Prostate gland (tissue), 2 donors: ENCODE measurements around the gene CCDC88B. TPM values are rescaled to one million over a fixed set of nuclear protein-coding genes. Genes with fewer than 3 reads are reported as not detected.

Source experiments
- DNase-seq: peaks from one replicate; pipeline ENCODE4 v3.0.0-alpha.2; 2019; ENCODE audit warnings: low spot score
- H3K27ac ChIP-seq, 2 donors: fragments of 200-600 bp; sonication (generic); 2 replicates each; pipeline ENCODE4 v1.5.1; 2017 to 2019
- H3K27me3 ChIP-seq: fragments of 200-600 bp; sonication (generic); replicated peaks from 2 replicates; pipeline ENCODE4 v1.5.1; 2019; ENCODE audit not compliant: insufficient read depth
- H3K36me3 ChIP-seq, 2 donors: fragments of 200-600 bp; sonication (generic); 1 replicate in 1 of 2; 2 replicates in 1 of 2; pipeline versions ENCODE4 v1.5.1 to v1.8.1; 2017 to 2019
- H3K4me1 ChIP-seq: fragments of 200-600 bp; sonication (generic); replicated peaks from 2 replicates; pipeline ENCODE4 v1.5.1; 2019
- H3K4me3 ChIP-seq, 2 donors: fragments of 200-600 bp; sonication (generic); 2 replicates each; pipeline ENCODE4 v1.5.1; 2017 to 2019
- H3K9me3 ChIP-seq: fragments of 200-600 bp; sonication (generic); 2 replicates; pipeline ENCODE4 v1.5.1; 2017
- CTCF ChIP-seq, 4 experiments: fragments of 200-600 bp in 2 of 4; fragments of 450-650 bp in 2 of 4; sonication (generic) in 2 of 4; IDR thresholded peaks; 1 replicate in 3 of 4; 2 replicates in 1 of 4; pipeline ENCODE4 v1.5.1; 2016 to 2019; ENCODE audit warnings: antibody characterized with exemption in 4 of 4, mild to moderate bottlenecking in 2 of 4, moderate library complexity in 2 of 4
- POLR2A ChIP-seq: fragments of 450-650 bp; IDR thresholded peaks from one replicate; pipeline ENCODE4 v1.6.1; 2016; ENCODE audit warnings: antibody characterized with exemption, mild to moderate bottlenecking
- POLR2AphosphoS5 ChIP-seq: sonication (generic); formaldehyde crosslinking; IDR thresholded peaks from one replicate; pipeline ENCODE4 v1.6.1; 2017; ENCODE audit warnings: antibody characterized with exemption
- WGBS: methylation state at CpG from one replicate; pipeline ENCODE4 v1.1.5; 2018; 5-methylcytosine and 5-hydroxymethylcytosine counted together
- intact Hi-C: fragments of 100-400 bp; cut with DNase I; formaldehyde crosslinking; loops from one replicate; pipeline ENCODE4 v1.14.2; 2022
- total RNA-seq, 2 donors: library from RNA; depleted of rRNA; stranded (reverse); fragments of >200 nt; gene quantifications; one replicate each; pipeline ENCODE4 v1.1.0, GENCODE V29; 2016

The CCDC88B gene
- total RNA-seq, 2 donors from 2014 or later: 3.0 to 10.0 TPM

GRCh38 chr11:64316672-64317324 is 23.2 kb upstream of the CCDC88B start:
- TF ChIP-seq CTCF (IDR thresholded peaks at IDR 0.05): peak in 1 of 4 experiments; percentile 35
- no peak for TF ChIP-seq POLR2A
- Histone ChIP-seq H3K36me3 (no peaks in the 10 kb centered on the region), H3K4me1 (no peaks in the 10 kb centered on the region), H3K27me3 (no peaks in the 10 kb centered on the region), H3K4me3 (peak overlapping the region; percentile 80 to 81), H3K9me3 (no peaks in the 10 kb centered on the region), H3K27ac (peak overlapping the region; percentile 98)
- no peak for DNase-seq
- WGBS: 7% methylated on average over 28 of the region's 32 CpGs
- intact Hi-C loops: no loop called here

DNA sequence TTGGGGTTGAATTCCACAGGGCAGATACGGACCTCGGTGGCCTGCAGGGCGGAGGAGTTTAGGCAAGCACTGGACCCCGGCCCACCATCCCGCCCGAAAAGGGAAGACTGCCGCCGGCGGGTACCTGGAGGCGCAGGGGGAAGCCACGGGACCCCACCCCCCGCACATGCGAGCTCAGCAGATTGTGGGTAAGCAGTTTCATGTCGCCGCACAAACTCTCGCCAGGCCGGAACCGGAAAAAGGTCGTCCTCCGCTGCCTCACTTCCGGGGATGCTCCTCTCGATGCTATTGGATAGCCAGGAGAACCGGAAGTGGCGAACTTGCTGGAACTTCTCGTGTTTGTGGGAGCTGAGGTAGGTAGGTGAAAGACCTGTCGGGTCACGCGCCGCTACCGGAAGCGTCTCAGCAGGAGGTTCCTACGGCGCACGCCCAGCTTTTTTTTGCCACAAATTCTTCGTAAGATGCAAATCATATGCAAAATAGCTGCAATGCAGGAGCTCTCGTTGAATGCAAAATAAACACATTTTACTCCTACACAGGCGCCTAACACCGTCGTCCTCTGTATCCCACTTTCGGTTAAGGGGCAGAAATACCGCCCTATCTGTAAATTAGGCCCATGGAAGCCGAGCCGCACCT is 22.6 kb upstream of the CCDC88B start, which contains the start of gene TRMT112:
Gene TRMT112, minus strand, starts transcription at position 235 of the 636 bp plus-strand sequence. Its CDS starts 33 bp downstream, at position 202.
- no peaks in the 10 kb centered on the region for H3K4me1 ChIP-seq
- TF ChIP-seq POLR2AphosphoS5 (peak; percentile 98), POLR2A (peak; percentile 84), CTCF (IDR thresholded peaks at IDR 0.05) (no peak)

DNA sequence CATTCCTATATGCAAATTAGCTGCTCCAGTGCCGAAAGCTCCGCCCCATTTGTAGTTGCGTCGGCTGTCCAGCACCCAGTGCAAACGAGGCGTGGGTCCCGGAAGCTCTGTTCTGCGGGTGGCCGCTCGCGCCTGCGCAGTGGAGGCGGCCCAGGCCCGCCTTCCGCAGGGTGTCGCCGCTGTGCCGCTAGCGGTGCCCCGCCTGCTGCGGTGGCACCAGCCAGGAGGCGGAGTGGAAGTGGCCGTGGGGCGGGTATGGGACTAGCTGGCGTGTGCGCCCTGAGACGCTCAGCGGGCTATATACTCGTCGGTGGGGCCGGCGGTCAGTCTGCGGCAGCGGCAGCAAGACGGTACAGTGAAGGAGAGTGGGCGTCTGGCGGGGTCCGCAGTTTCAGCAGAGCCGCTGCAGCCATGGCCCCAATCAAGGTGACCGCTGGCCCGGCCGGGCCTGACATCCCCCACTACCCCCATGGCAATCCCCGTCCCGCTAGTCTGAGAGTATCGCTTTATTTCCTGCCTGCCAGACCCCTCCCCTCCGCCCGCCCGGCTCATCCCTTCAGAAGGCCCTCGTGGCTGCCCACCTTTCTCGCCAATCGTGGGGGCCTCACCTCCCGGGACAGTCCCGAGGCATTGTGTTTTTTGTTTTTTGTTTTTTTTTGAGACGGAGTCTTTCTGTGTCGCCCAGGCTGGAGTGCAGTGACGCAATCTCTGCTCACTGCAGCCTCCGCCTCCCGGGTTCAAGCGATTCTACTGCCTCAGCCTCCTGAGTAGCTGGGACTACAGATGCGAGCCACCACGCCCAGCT is 21.8 kb upstream of the CCDC88B start, which contains the start of gene PRDX5:
Gene PRDX5, plus strand, starts transcription at position 161 of the 805 bp plus-strand sequence. Its CDS starts 95 bp downstream, at position 256.
- peak; percentile 95 for TF ChIP-seq POLR2A
- peak; percentile 81 for TF ChIP-seq POLR2AphosphoS5
- TF ChIP-seq CTCF (IDR thresholded peaks at IDR 0.05): peak; percentile 53 to 90 (median 74)
- H3K36me3 ChIP-seq: no peaks in the 10 kb centered on the region
- intact Hi-C loops: no loop called here
- peak; percentile 93 for DNase-seq
- H3K27me3 ChIP-seq: no peaks in the 10 kb centered on the region
- no peaks in the 10 kb centered on the region for H3K4me1 ChIP-seq
- WGBS: under 1% methylated on average over 57 of the region's 61 CpGs
- peak within 1 kb of the TSS; percentile 80 to 81 for H3K4me3 ChIP-seq
- peak within 1 kb of the TSS; percentile 98 for H3K27ac ChIP-seq
- no peaks in the 10 kb centered on the region for H3K9me3 ChIP-seq

More for the DNA sequence above, 22.6 kb upstream of the CCDC88B start, which contains the start of gene TRMT112:
- Histone ChIP-seq H3K9me3 (no peaks in the 10 kb centered on the region), H3K27me3 (no peaks in the 10 kb centered on the region), H3K4me3 (peak within 1 kb of the TSS; percentile 80 to 81), H3K27ac (peak within 1 kb of the TSS; percentile 98), H3K36me3 (no peaks in the 10 kb centered on the region)
- peak; percentile 99 for DNase-seq
- intact Hi-C loops: no loop called here
- under 1% methylated on average over 35 of the region's 43 CpGs for WGBS

- Histone ChIP-seq H3K27me3 (no peaks in the 10 kb centered on the region), H3K4me3 (peak overlapping the region; percentile 80 to 81), H3K36me3 (no peaks in the 10 kb centered on the region), H3K4me1 (no peaks in the 10 kb centered on the region), H3K9me3 (no peaks in the 10 kb centered on the region), H3K27ac (peak overlapping the region; percentile 98)
- intact Hi-C loops: loop anchor here (1.0 kb wide), 1 partner anchor 35 kb away; no protein-coding TSS in a partner anchor
- DNase-seq: no peak
- 17% methylated on average over 19 of the region's 19 CpGs for WGBS
- no peak for TF ChIP-seq POLR2A
- TF ChIP-seq POLR2AphosphoS5: no peak
- TF ChIP-seq CTCF (IDR thresholded peaks at IDR 0.05): no peak
Measured at GRCh38 chr11:64318766-64319761, 20.9 kb upstream of the CCDC88B start.
